Parathyroid adenoma (tissue), 2 donors: Measurements from ENCODE around the gene STUM.

Source experiments
- H2AFZ ChIP-seq: fragments of 300-600 bp; sonication (generic); one replicate; pipeline ENCODE4 v1.7.0; 2017; ENCODE audit warnings: antibody characterized with exemption, mild to moderate bottlenecking
- H3K27ac ChIP-seq: fragments of 300-600 bp; sonication (generic); one replicate; pipeline ENCODE4 v1.7.0; 2017
- H3K27me3 ChIP-seq: fragments of 300-600 bp; sonication (generic); one replicate; pipeline ENCODE4 v1.7.0; 2017; ENCODE audit warnings: low read length; ENCODE audit not compliant: control insufficient read depth, insufficient read depth
- H3K36me3 ChIP-seq: fragments of 300-600 bp; sonication (generic); one replicate; pipeline ENCODE4 v1.7.0; 2017; ENCODE audit warnings: low read length; ENCODE audit not compliant: control insufficient read depth, insufficient read depth
- H3K4me1 ChIP-seq: fragments of 300-600 bp; sonication (generic); one replicate; pipeline ENCODE4 v1.7.0; 2017; ENCODE audit warnings: control low read depth
- H3K4me2 ChIP-seq: fragments of 300-600 bp; sonication (generic); one replicate; pipeline ENCODE4 v1.7.0; 2017; ENCODE audit warnings: low read length
- H3K4me3 ChIP-seq: fragments of 300-600 bp; sonication (generic); one replicate; pipeline ENCODE4 v1.7.0; 2017; ENCODE audit warnings: low read depth, low read length
- H3K79me2 ChIP-seq: fragments of 300-600 bp; sonication (generic); one replicate; pipeline ENCODE4 v1.7.0; 2017; ENCODE audit warnings: control low read depth
- H3K9ac ChIP-seq: fragments of 300-600 bp; sonication (generic); one replicate; pipeline ENCODE4 v1.7.0; 2017; ENCODE audit warnings: mild to moderate bottlenecking
- H3K9me3 ChIP-seq: fragments of 300-600 bp; sonication (generic); one replicate; pipeline ENCODE4 v1.7.0; 2017; ENCODE audit warnings: low read length; ENCODE audit not compliant: control insufficient read depth
- CTCF ChIP-seq: fragments of 300-600 bp; sonication (generic); IDR thresholded peaks from one replicate; pipeline ENCODE4 v1.7.0; 2017; ENCODE audit warnings: antibody characterized with exemption, mild to moderate bottlenecking
- donor health status: primary hyperparathyroidism.

Gene STUM

GRCh38 chr1:226566760-226567159 lies 18.2 kb downstream of the STUM start:
- no peaks in the 10 kb centered on the region for H3K27me3 ChIP-seq
- H3K27ac ChIP-seq, result no peak overlapping the region
- no peak overlapping the region for H2AFZ ChIP-seq
- H3K4me3 ChIP-seq, result no peak overlapping the region
- H3K4me2 ChIP-seq, result no peak overlapping the region
- no peaks in the 10 kb centered on the region for H3K79me2 ChIP-seq
- H3K36me3 ChIP-seq, result no peaks in the 10 kb centered on the region
- no peaks in the 10 kb centered on the region for H3K9me3 ChIP-seq
- TF ChIP-seq CTCF, result no peak
- no peak overlapping the region for H3K9ac ChIP-seq
- H3K4me1 ChIP-seq, result no peaks in the 10 kb centered on the region

- no peak overlapping the region for H3K9ac ChIP-seq
- H3K9me3 ChIP-seq, result no peaks in the 10 kb centered on the region
- no peaks in the 10 kb centered on the region for H3K4me1 ChIP-seq
Observed at GRCh38 chr1:226568077-226568831, 19.7 kb downstream of the STUM start.

GRCh38 chr1:226568975-226569741 lies 20.6 kb downstream of the STUM start:
- no peak for TF ChIP-seq CTCF
- Histone ChIP-seq H3K9ac (no peak overlapping the region), H2AFZ (no peak overlapping the region), H3K4me1 (no peaks in the 10 kb centered on the region), H3K79me2 (no peaks in the 10 kb centered on the region), H3K27ac (no peak overlapping the region), H3K4me2 (no peak overlapping the region), H3K27me3 (no peaks in the 10 kb centered on the region), H3K36me3 (no peaks in the 10 kb centered on the region), H3K9me3 (no peaks in the 10 kb centered on the region), H3K4me3 (no peak overlapping the region)

More at GRCh38 chr1:226568077-226568831, 19.7 kb downstream of the STUM start:
- H3K27me3 ChIP-seq, result no peaks in the 10 kb centered on the region
- H3K36me3 ChIP-seq, result no peaks in the 10 kb centered on the region
- H3K27ac ChIP-seq, result no peak overlapping the region
- H3K4me2 ChIP-seq, result no peak overlapping the region
- H2AFZ ChIP-seq, result no peak overlapping the region
- H3K79me2 ChIP-seq, result no peaks in the 10 kb centered on the region
- no peak overlapping the region for H3K4me3 ChIP-seq
- TF ChIP-seq CTCF, result no peak

- Histone ChIP-seq H3K79me2 (no peaks in the 10 kb centered on the region), H3K4me1 (no peaks in the 10 kb centered on the region), H3K4me3 (no peak overlapping the region), H3K9me3 (no peaks in the 10 kb centered on the region), H3K4me2 (no peak overlapping the region), H2AFZ (no peak overlapping the region), H3K27me3 (no peaks in the 10 kb centered on the region), H3K27ac (no peak overlapping the region), H3K9ac (no peak overlapping the region), H3K36me3 (no peaks in the 10 kb centered on the region)
- TF ChIP-seq CTCF, result no peak
Observed at GRCh38 chr1:226569879-226570547, 21.4 kb downstream of the STUM start.
